Brain microvascular endothelial cell (primary cell): ENCODE data around the gene ZBTB8B.

Experiments
- DNase-seq: peaks from one replicate; pipeline ENCODE4 v3.0.0-alpha.2; 2020
- H3K27ac ChIP-seq: fragments of 250-450 bp; sonication (Bioruptor Pico); 2 replicates; pipeline ENCODE4 v1.5.1; 2020; ENCODE audit warnings: mild to moderate bottlenecking, moderate library complexity
- H3K27me3 ChIP-seq: fragments of 250-450 bp; sonication (Bioruptor Pico); replicated peaks from 2 replicates; pipeline ENCODE4 v1.5.1; 2020; ENCODE audit warnings: mild to moderate bottlenecking
- H3K36me3 ChIP-seq: fragments of 250-450 bp; sonication (Bioruptor Pico); replicated peaks from 2 replicates; pipeline ENCODE4 v1.5.1; 2020; ENCODE audit warnings: mild to moderate bottlenecking
- H3K4me3 ChIP-seq: 2 replicates; pipeline ENCODE4 v1.5.1; 2011; ENCODE audit warnings: low read depth, mild to moderate bottlenecking, control low read depth, low read length, moderate library complexity
- CTCF ChIP-seq: IDR thresholded peaks from 2 replicates; pipeline ENCODE4 v1.5.1; 2011; ENCODE audit warnings: low read depth, mild to moderate bottlenecking, moderate library complexity, low read length, control low read depth, inconsistent platforms; ENCODE audit errors: missing control alignments
- in situ Hi-C: cut with HindIII; loops from 2 replicates; pipeline ENCODE4 v1.10.0; 2017; ENCODE audit warnings: low sequenced_read_pairs, low pct_ligation_motif_present

ZBTB8B gene

DNA sequence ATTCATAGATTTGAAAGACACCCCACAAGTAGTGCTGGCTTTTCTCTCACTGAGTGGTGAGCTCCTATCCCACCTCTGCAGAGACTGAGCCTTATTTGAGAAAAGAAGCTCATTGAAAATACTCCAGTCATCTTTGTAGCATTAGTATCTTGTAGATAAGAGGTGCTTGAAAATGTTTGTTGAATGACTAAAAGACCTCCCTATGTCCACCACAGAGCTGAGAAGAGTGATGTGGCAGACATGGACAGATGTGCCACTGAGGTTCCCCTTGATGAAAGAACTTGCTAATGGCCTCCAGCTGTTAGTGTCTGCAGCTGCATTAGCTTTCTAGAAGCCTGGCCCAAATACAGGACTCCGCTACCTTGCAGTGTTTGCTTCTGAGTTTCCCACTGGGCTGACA, 45.1 kb downstream of the ZBTB8B start:
- Histone ChIP-seq H3K27ac (no peak overlapping the region), H3K36me3 (no peaks in the 10 kb centered on the region), H3K4me3 (no peak overlapping the region), H3K27me3 (no peaks in the 10 kb centered on the region)
- no peak for TF ChIP-seq CTCF
- in situ Hi-C loops = no loop called here
- DNase-seq = no peak
